ENCODE measurements around the gene ZDHHC16.
"Not testable (repeated sequence)": the region's sequence is repeated elsewhere in the genome, so short reads cannot be mapped to it uniquely, and the experiment has no call there.

The ZDHHC16 gene

DNA sequence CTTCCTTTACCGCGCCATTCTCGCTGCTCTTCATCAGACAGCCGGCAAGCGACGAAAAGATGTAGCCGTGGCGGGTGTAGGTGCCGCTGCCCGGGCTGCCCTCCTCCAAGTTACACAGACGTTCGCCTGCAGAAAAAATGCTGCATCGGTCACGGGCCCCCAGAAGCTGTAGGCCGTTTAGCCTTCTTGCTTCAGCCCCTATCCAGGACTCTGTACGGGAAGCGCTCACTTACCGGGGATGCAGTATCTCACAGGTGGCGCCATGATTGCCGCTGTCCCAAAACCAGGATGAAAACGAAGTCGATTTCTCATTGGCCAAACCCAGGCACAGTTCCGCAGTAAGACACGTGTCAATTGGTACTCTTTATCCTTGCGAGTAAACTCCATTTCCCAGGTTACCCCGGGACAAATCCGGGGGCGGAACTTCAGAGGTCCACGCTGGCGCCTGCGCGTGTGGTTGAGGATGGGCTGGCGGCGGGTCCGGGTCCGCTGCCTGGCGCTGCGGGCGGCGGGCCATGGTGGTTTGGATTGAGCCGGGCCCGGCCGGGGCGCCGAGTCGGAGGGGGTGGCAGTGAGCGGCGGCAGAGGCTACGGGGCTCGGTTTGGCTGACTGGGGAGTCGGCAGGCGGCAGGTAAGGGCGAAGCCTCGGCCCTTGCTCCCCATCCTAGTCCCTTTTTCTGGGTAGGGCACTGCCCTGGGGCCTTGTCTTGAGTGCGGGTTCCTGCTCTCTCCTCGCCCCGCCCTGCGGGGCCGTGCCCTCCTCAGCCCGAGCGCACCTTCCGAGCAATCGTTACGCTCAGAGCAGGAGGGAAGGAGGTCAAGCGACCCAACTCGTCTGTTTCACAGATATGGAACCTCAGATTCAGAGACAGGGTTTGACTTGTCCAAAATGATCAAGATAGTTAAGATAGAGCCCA, at the start of gene ZDHHC16, which contains the start of gene EXOSC1:
Gene ZDHHC16, plus strand, starts transcription at position 454 of the 918 bp plus-strand sequence. CDS start 5,501 bp downstream, outside the sequence.
Gene EXOSC1, minus strand, starts transcription at position 285 of the 918 bp plus-strand sequence. Its CDS starts 21 bp downstream, at position 264.
- peak; percentile 96 for DNase-seq (ENCODE audit: low spot score)
- FAIRE-seq: no peak

DNA sequence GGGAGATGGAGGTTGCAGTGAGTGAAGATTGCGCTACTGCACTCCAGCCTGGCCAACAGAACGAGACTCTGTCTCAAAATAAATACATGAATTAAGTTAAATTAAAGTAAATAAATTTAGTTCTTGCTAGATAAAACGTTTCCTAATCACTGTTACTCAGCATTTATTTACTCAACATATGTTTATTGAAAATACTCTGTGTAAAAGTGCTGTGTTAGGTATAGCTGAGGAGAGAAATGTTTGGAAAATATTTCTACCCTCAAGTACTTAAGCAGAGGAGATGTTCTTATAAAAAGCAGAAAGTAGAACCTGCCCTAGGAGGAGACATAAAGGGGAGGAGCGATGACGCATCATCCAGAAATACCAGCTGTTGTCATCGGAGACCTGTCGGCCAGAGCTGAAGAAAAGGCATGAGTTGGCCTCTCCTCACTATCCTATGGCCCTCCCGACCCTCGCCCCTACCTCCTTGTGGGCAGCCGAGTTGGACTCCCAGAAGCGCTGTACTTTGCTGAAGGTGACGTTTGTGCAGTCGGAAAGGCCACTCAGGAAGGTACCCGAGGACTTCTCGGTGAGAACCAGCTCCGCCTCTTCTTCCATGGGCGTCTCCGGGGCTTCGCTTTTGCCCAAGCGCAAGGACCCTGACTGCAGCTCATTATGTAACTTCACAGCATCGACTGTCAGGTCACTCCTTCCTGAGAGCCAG, 46.0 kb upstream of the ZDHHC16 start:
- FAIRE-seq: no peak
- peak; percentile 54 for DNase-seq (ENCODE audit: low spot score)

DNA sequence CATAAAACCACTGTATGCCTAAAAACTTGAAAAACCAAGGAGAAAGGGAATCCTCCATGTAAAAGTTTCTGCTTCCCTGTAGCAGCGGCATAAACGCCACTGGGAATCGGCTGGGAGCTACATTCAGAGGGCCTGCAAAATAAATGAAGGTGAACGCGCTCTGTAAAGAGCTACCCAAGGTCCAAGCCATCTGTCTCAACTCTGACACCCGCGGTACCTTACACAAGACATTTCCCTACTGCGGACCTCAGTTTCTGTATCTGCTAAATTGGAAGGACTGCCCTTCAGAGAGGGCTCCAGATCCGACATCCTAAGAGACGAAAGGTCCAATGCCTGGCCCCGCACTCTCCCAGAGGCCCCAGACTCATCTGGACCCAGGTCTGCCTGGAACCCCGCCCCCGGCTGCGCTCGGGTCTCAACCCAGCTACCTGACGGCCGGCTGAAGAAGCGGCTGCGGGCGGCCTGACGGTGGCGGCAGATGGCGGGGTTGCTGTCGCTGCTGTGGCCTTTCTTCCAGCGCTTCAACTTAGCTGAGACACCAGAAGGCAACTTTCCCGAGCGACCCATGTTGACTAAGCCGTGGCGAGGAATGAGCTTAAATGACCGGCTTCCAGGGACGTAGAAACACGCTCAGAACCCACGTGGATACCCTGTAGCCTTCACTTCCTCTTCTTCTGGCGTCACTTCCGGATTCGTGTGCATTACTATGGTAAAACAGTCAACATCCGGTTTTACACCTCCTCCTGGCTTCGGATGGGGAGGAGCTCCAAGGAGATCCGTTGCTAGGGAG, 45.1 kb upstream of the ZDHHC16 start, which contains the start of gene RRP12:
Gene RRP12, minus strand, starts transcription at position 676 of the 790 bp plus-strand sequence. Its CDS starts 109 bp downstream, at position 567.
- peak; percentile 95 for DNase-seq (ENCODE audit: low spot score)
- FAIRE-seq: peak; percentile 48

DNA sequence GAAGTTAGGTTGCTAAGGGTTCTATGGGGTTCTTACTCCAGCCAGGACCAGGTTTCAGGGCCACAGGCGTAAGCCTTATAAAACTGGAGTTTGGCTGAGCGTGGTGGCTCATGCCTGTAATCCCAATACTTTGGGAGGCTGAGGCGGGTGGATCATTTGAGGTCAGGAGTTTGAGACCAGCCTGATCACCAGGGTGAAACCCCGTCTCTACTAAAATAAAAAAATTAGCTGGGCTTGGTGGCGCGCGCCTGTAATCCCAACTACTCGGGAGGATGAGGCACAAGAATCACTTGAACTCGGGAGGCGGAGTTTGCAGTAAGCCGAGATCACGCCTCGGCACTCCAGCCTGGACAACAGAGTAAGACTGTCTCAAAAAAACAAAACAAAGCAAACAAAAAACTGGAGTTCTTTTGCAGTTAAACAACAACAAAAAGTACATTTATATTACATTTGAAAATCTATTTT, 44.5 kb upstream of the ZDHHC16 start:
- DNase-seq (ENCODE audit: low spot score) (no peak), FAIRE-seq (no peak)

DNA sequence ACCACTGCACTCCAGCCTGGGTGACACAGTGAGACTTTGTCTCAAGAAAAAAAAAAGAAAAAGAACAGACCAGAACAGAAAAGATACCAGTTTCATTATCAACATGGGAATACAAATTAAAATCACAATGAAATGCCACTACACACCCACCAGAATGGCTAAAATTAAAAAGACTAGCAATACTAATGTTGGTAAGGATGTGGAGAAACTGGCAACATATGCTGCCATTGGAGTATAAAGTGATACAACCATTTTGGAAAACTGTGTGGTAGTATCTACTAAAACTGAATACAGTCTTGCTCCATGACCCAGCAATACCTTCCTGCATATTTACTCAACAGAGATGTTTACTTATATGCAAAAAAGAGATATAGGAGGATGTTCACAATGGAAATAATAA, 41.9 kb upstream of the ZDHHC16 start:
- FAIRE-seq (no peak), DNase-seq (ENCODE audit: low spot score) (no peak)

DNA sequence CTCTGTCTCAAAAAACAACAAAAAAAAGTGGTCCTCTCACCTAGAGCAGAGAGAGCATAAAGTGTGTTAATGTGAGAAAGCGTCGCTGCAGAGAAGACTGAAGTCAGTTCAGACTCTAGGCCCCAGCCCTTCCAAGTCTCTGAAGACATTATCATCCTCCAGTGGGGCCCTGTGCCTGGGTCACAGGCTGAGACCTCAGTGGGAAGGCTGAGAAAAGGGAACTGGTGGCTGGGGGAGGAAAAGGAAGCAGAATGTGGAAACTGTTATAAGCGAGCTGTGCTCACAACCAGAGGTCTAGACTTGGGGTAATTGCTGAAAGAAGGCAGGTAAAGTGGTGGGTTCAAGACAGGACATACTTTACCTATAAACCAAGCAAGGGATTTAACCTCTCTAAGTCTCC, 39.9 kb upstream of the ZDHHC16 start:
- FAIRE-seq (no peak), DNase-seq (ENCODE audit: low spot score) (no peak)

DNA sequence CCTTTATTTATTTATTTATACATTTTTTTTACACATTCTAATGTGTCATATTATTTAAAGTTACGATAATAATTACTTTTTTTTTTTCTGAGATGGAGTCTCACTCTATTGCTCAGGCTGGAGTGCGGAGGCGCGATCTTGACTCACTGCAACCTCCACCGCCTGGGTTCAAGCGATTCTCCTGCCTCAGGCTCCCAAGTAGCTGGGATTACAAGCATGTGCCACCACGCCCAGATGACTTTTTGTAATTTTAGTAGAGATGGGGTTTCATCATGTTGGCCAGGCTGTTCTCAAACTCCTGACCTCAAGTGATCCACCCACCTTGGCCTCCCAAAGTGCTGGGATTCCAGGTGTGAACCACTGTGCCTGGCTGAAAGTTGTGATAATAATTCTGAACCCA, 39.5 kb upstream of the ZDHHC16 start:
- FAIRE-seq; DNase-seq (ENCODE audit: low spot score): not testable (repeated sequence)

DNA sequence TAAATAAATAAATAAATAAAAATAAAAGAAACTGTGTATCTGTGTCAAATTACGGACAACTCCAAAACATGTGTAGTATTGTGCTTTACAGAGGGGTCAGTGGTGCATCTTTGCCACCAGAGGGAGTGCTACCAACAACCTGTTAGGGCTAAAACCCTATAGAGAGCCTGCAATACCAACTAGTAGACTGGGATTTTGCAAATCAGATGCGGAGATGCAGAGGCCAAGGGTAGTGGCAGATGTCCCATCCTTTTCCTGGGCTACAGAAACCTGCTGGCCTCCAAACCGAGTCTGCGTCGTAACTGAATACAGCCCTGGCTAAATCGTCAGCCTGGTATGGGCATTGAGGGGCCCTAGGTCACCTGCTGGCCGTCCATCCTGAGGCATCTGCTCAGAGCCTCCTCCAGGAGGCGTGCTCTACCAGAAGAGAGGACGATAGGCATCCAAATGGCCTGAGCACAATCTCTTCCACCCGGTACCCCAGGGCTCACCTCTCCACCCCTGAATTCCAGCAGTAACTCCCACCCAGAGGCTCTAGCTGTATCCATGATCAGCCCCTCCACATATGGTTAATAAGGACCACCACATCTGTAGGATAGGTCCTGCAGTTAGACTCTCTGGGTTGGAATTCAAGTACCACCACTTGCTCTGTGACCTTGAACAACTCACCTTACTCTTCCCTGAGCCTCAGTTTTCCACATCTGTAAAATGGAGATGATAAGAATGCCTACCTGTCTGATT, 38.6 kb upstream of the ZDHHC16 start:
- FAIRE-seq (no peak), DNase-seq (ENCODE audit: low spot score) (peak; percentile 72)

DNA sequence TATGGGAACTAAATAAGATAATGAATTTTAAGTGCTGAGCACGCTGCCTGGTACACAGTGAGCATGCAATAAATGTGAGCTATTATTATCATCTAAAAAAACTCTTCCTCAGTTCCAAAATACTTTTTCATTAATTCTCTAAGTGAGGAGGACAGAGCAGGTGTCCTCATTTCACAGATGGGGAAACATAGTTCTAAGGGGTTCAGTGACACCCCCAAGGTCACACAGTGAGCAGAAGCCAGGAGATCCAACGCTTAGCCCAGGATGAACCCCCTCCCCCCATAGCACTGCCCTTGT, 38.1 kb upstream of the ZDHHC16 start:
- DNase-seq (ENCODE audit: low spot score): no peak
- no peak for FAIRE-seq

DNA sequence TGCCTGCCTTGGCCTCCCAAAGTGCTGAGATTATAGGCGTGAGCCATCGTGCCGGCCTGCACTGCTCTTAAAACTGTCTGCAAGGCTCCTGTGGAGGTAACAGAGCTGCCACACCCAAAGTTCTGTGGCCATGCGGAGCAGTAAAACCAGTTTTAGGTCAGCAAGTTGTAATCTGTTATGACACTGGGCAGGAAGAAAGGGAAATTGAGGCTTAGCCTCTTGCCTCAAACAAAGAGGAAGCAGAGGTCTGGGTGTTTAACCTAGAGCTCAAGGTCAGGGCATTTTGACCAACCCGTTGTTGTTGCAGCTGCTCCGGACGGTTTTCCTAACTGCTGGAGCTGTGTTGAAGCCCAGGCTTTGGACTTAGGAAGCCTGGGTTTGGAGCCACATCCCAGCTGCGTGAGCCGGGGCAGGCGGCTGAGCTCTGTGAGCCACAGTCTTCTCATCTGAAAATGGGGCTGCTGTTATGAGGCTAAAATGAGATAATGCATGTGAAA, 37.4 kb upstream of the ZDHHC16 start:
- FAIRE-seq: no peak
- DNase-seq (ENCODE audit: low spot score): no peak

DNA sequence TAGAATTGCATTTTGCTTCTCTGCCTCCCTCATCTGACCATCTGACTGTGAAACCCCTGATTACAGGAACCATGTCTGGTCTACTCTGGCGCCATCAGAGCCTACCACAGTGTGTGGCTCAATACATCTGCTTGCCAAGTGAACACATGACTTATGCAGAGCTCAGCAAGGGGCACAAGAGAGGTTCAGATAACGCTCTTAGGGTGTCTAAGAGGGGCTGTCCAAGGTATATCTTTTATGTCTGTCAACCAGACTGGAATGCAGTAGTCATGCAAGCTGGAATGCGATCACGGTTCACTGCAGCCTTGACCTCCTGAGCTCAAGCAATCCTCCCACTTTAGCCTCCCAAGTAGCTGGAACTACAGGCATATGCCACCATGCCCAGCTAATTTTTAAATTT, 34.6 kb upstream of the ZDHHC16 start:
- DNase-seq (ENCODE audit: low spot score) (no peak), FAIRE-seq (no peak)

DNA sequence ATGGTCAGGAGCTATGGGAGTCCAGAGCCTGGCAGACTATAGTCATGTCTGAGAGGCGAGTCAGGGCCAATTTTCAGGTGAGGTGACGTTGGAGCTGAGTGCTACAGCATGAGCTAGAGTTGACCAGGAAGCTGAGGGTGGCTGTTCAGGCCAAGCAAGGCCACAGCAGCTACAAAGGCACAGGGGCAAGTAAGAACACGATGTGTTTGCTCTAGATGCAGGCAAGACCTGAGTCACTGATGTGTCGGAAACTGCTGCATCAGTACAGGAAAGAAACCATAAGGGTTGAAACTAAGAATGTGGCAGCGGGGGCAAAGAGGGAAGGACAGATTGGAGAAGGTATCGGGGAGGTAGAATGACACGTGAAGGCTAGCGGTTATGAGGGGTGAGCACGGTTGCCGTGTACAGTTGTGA, 33.1 kb upstream of the ZDHHC16 start:
- FAIRE-seq: no peak
- no peak for DNase-seq (ENCODE audit: low spot score)

DNA sequence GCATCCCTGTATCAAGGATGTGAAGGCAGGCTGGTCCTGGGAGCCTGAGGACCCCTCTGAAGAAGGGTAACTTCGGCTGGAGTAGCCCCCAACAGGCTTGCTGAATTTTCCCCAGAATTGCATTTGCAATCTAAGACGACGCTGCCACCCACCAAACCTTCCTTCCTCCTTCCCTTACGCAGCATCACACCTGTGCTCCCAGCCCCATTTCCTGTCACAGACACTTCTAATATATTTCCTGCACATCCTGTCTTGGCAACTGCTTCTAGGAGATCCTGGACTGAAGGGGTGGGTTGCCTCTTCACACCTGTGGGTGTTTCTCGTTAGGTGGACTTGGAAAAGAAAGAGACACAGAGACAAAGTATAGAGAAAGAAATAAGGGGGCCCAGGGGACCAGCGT, 29.4 kb upstream of the ZDHHC16 start:
- no peak for FAIRE-seq
- no peak for DNase-seq (ENCODE audit: low spot score)

DNA sequence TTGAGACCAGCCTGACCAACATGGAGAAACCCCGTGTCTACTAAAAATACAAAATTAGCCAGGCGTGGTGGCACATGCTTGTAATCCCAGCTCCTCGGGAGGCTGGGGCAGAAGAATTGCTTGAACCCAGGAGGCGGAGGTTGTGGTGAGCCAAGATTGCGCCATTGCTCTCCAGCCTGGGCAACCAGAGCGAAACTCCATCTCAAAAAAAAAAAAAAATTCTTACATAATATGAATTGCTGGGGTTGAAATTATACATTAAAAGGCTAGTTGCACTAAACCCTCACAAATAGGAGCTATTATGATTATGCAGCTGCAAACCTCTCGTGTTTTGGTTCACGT, 22.2 kb upstream of the ZDHHC16 start:
- not testable (repeated sequence) for DNase-seq (ENCODE audit: low spot score); FAIRE-seq

DNA sequence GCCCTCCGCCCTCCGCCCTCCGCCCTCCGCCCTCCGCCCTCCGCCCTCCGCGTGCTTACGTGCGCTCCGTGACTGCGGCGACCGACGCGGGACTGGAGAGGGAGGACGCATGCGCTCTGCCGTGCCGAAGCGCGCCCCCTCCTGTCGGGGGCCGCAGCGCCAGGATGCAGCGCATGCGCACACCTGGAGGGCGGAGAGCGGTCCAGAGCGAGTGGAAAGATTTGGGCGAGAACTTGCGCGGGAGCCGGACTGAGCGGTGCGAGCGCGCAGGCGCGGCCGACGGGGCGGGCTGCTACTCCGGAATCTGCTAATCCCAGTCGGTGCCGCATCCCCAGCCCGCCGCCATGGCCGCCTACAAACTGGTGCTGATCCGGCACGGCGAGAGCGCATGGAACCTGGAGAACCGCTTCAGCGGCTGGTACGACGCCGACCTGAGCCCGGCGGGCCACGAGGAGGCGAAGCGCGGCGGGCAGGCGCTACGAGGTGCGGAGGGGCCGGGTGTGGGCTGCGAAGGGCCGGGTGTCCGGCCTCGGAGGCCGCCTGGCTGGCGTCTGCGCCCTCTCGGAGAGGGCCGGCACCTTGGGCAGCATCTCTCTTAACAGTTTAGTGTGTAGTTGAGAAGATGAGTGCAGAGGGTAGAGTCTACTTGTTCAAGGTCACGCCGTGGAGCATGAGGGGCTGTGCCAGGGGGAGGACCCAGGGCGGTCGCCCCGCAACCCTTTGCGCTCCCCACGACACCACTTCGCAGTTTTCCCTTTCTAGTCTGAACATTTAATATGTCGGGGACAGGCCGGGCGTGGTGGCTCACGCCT, 19.8 kb upstream of the ZDHHC16 start, which contains the start of gene PGAM1:
Gene PGAM1, plus strand, starts transcription at position 228 of the 812 bp plus-strand sequence. Its CDS starts 117 bp downstream, at position 345.
- peak; percentile 99 for DNase-seq (ENCODE audit: low spot score)
- peak; percentile 86 for FAIRE-seq

DNA sequence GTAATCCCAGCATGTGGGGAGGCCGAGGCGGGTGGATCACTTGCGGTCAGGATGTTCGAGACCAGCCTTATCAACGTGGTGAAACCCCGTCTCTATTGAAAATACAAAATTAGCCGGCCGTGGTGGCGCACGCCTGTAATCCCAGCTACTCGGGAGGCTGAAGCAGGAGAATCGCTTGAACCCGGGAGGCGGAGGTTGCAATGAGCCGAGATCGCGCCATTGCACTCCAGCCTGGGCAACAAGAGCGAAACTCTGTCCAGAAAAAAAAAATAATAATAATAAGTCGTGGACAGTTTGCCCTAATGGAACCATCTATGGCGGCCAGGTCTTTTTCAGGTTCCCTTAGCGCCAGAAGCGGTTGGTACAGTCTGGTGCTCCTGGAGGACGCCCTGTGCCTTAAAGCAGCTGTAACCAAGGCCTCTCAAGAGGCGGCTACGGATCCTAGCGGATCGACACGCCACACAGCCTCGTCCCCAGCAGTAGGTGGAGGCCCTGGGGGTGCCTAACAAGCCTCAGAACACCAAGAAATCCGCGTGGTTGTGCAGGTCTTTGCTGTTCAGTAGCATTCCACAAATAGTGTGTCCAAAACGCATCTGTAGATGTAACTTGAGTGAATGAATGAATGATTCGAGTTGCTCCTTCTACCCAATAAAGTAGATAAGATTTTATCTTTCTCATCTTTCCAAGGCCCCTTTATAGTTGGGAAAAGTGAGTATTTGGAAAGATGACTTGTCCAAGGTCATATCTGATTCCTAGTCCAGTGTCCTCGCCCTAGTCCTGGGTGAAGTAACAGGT, 19.0 kb upstream of the ZDHHC16 start:
- no peak for FAIRE-seq
- DNase-seq (ENCODE audit: low spot score): no peak

DNA sequence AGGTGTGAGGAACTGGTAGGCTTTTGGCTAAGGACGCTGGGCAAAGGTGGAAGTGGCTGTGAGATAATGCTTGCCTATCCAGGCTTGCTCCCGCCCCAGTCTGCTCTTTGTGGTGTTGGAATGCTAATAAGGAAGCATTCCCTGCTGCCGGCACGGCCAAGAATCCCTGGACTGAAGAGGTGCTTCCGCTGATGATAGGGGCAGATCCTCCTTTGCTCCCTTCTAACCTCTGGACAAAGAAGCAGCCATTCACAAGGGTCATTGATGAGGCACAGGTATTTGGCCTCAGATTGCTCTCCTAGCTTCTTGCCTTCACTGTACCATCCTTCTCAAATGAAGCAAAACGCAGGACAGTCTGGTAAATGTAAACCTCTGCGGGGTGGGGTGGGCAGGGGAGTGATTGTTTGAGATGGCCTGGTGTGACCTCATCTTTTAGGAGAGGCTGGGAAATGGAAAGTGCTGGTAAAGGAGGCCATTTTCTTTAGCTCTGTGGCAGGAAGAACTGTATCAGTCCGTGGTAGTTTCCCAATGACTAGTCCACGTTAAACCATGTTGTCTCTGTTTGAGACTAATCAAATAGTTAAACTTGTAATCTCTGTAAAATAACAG, 18.3 kb upstream of the ZDHHC16 start:
- DNase-seq (ENCODE audit: low spot score) (no peak), FAIRE-seq (no peak)

DNA sequence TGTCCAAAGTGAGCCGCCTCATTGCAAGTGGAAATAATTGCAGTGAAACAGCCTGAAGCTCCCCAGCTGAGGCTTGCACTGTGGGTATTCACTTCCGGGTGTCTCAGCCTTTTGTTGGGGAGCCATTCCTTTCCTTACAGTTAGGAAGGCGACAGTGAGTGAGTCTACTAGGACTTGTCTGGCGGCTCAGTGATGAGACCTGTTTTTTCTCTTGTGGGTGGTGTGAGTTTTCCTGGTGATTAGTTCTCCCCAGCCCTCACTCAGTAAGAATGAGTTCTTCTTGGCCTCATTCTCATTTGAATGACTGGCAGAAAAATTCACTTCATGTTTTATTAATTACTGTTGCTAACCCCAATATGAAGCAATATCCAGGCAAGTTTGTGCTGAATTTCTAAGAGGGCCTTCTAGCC, 17.4 kb upstream of the ZDHHC16 start:
- FAIRE-seq (no peak), DNase-seq (ENCODE audit: low spot score) (no peak)

Measured in urothelium cell line (cell line).